AG10803 (cell line): Measurements from ENCODE around the gene B3GNT3.

ENCODE experiments used
- DNase-seq: peaks from one replicate; pipeline ENCODE4 v3.0.0; 2010; ENCODE audit warnings: low read depth
- H3K4me3 ChIP-seq: 2 replicates; pipeline ENCODE4 v1.5.1; 2011; ENCODE audit warnings: mild to moderate bottlenecking, low read length, control low read depth
- TF ChIP-seq, protein P1 (sequence below): conservative IDR thresholded peaks from 2 replicates; pipeline ENCODE4 v1.5.1; 2011; ENCODE audit warnings: mild to moderate bottlenecking, low read length, control low read depth, inconsistent platforms

B3GNT3 gene

DNA sequence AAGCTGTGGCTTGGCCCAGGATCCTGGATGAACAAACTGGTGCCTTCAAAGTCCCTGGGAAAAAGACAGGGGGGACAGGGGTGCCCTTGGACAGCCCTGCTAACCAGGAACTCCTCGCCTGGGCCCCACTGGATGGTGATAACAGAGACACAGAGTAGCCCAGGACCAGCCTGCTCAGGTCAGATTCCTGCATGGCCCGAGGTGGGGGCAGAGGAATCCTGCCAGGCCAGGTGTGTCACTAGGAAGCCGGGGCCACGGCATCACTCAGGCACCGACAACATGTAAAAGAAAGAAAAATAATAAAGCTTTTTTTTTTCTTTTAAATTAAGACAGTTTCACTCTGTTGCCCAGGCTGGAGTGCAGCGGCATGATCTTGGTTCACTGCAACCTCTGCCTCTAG, 59.1 kb downstream of the B3GNT3 start:
- no peak overlapping the region for H3K4me3 ChIP-seq
- DNase-seq, result no peak
- TF ChIP-seq, protein P1, sequence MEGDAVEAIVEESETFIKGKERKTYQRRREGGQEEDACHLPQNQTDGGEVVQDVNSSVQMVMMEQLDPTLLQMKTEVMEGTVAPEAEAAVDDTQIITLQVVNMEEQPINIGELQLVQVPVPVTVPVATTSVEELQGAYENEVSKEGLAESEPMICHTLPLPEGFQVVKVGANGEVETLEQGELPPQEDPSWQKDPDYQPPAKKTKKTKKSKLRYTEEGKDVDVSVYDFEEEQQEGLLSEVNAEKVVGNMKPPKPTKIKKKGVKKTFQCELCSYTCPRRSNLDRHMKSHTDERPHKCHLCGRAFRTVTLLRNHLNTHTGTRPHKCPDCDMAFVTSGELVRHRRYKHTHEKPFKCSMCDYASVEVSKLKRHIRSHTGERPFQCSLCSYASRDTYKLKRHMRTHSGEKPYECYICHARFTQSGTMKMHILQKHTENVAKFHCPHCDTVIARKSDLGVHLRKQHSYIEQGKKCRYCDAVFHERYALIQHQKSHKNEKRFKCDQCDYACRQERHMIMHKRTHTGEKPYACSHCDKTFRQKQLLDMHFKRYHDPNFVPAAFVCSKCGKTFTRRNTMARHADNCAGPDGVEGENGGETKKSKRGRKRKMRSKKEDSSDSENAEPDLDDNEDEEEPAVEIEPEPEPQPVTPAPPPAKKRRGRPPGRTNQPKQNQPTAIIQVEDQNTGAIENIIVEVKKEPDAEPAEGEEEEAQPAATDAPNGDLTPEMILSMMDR, result no peak

DNA sequence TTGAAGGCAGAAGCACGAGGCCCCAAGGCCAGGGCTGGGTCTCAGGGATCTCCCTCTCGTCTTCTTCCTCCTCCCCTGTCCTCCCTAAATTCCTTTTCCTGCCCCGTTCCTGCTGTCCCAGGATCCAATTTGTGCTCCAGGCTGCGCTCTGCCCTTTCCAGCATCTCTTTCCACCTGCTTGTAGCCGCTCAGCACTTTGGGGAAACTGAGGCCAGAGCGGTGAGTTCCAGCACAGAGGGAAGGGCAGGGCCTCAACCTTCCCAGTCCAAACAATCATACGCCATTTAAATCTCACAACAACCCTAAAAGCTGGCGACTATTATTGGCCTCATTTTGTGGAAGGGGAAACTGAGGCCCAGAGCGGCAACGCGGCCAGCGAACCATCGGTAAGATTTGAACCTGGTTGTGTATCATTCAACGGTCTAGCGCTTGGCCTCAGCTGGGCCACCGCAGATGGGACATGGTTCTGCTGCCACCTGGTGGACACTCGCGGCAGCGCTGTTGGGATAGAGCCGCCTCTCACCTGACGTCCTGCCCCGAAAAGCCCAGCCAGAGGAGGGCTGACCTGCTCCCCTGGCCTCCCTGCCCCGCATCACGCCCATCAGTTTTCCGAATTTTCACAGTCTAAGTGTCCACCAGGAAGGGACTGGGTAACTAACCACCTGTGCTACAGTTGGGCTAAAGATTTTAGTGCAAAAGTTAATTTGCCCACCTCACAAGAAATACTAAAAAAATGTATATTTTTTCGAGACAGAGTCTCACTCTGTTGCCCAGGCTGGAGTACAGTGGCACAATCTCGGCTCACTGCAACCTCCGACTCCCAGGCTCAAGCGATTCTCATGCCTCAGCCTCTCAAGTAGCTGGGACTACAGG, 60.6 kb downstream of the B3GNT3 start:
- no peak overlapping the region for H3K4me3 ChIP-seq
- TF ChIP-seq, protein P1, result peak; percentile 94
- DNase-seq, result peak; percentile 53

DNA sequence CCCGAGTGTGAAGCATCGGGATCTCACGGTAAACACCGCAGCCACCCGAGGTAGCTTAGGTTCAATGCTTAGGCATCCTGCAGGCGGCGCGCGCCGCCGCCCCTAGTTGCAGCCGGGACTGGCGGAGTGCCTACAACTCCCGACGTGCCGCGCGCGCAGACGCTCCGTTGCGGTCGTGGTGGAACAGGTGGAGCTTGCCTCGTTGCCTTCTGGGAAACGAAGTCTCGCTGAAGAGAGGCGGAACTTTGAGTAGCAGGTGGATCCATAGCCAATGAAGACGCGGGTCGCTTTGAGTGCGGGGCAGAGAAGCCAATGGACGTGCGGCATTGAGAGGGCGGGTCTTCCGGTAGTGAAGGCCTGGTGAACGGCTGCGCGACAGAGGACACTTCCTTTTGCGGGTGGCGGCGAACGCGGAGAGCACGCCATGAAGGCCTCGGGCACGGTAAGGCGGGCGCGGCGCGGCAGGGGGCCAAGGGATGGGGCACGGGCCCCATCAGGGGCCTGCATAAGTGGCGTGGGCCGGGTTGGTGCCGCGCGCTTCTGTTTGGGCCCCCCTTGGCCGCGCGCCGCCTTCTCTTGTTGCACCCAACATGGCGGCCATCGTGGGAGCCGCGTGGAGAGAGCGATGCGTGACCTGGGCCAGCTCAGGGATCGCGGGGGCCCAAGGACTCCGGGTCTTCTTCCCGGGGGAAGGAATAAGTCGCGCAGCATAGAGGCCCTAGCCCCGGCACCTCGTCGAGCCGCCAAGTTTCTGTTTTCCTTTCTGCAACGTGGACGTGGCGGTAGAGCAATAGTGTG, 64.8 kb downstream of the B3GNT3 start, which contains the start of gene RPL18A:
TSS of gene RPL18A (plus strand) at position 378 of the 798 bp plus-strand sequence. CDS start at position 425, 47 bp downstream.
- TF ChIP-seq, protein P1, result peak; percentile 77

DNA sequence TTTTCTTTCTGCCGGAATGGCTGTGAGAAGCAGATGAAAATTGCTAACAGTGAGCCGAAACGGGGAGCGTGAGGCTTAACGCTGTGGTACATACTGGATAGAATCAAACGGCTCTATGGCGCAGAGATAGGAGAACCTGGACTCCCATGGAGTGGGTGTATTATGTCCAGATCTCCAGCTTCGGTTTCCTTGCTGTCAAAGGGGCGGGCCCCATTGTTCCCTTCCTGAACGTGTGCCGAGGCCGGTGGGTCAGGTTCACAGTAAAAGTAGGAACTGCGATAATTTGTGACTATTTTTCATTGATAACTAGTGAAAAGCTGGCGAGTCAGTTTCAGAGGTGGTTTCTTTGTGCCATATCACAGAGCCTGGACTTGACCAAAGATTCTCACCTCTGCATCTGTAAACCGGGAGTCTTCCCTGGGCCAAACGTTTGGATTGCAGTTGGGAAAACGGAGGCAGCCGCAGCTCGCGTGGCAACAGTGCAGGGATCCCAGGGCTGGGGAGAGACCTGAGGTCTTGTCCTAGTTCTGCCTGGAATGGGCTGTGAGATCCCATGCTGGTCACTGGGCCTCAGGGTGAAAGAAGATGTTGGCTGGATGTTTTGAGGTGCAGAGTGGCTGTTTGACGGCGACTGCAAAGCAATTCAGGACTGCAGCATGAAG, 65.5 kb downstream of the B3GNT3 start:
- TF ChIP-seq, protein P1, result no peak
- peak overlapping the region; percentile 100 for H3K4me3 ChIP-seq
- DNase-seq, result no peak

More for the DNA sequence above, 64.8 kb downstream of the B3GNT3 start, which contains the start of gene RPL18A:
- H3K4me3 ChIP-seq, result peak within 1 kb of the TSS; percentile 100
- DNase-seq, result peak; percentile 100

DNA sequence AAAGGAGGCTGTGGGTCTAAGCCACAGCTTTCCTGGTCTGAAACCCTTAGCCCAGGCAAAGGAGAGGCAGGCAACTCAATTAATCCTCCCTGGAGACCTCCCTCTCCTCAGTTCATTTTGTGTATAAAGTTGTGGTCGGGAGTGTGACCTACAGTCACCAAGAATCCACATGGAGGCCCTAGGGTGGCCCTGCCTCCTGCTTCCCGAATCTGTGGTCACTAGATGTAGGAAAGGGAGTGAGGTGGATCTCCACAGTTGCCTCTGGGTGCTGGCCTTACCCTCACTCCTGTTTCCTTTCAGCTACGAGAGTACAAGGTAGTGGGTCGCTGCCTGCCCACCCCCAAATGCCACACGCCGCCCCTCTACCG, 66.0 kb downstream of the B3GNT3 start:
- H3K4me3 ChIP-seq, result peak overlapping the region; percentile 100
- DNase-seq, result no peak
- TF ChIP-seq, protein P1, result no peak

DNA sequence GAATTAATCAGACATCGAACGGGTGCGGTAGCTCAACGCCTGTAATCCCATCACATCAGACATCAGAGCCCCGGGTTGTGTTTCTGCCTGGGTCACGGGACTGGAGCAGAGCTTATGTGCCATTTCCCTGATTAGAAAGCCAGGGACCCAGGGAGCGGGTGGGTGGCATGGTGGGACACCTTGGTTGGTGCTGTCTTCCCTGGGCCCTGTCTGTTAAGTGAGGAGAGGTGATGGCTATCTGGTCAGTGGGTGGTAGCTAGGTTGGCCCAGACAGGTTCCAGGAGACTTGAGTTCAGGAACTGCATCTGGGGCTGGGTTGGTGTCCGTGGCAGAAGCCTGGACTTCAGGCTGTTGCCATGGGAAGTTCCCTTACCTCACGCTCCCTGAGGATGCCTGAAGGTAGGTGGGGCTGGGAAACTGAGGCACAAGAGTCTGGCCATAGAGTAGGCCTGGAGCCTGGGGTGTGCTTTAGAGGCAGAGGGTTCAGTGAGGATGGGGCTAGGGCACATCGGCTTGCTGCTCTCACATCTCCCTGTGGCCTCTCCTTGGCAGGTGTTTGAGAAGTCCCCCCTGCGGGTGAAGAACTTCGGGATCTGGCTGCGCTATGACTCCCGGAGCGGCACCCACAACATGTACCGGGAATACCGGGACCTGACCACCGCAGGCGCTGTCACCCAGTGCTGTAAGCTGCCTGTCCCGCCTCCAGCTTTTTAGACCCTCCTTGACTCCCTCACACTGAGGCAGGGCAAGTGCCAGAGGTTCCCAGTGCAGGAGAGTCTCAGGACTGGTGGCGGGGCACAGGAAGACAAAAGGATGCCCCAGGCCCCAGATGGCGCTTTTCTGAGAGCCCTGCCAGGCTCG, 66.8 kb downstream of the B3GNT3 start:
- DNase-seq, result no peak
- TF ChIP-seq, protein P1, result no peak
- peak overlapping the region; percentile 100 for H3K4me3 ChIP-seq
